ENCODE measurements around the gene BUB3. TPM values are rescaled to one million over a fixed set of nuclear protein-coding genes. Genes with fewer than 3 reads are reported as not detected.

Gene BUB3
- total and polyA plus RNA-seq, 2 of the 13 experiments (the other 11 are each of a cell fraction or from before 2014, with no cell fraction given) = 174 to 188 TPM

GRCh38 chr10:123154711-123155505 is 706 bp downstream of the BUB3 start (continued):
- TF ChIP-seq TFDP2 (CRISPR knock-in tag; IDR thresholded peaks at IDR 0.05) = no peak
- no peak for TF ChIP-seq IKZF1 (IDR thresholded peaks at IDR 0.05)
- TF ChIP-seq POLR2AphosphoS5 (IDR thresholded peaks at IDR 0.05; ENCODE audit: low read depth, low read length) = no peak
- TF ChIP-seq MXD1 (CRISPR knock-in tag; IDR thresholded peaks at IDR 0.05) = peak; percentile 76; the same call in 1 of the 2 replicates
- TF ChIP-seq ZFP36 (IDR thresholded peaks at IDR 0.05; ENCODE audit: borderline replicate concordance, low read depth, low read length, partially characterized antibody) = no peak
- TF ChIP-seq ASH2L (IDR thresholded peaks at IDR 0.05; ENCODE audit: insufficient read length, low read depth, low read length) = peak; percentile 58
- TF ChIP-seq NFKBIZ (CRISPR knock-in tag; IDR thresholded peaks at IDR 0.05) = no peak
- no peak for TF ChIP-seq RARG (CRISPR knock-in tag; IDR thresholded peaks at IDR 0.05; ENCODE audit: low read depth)
- TF ChIP-seq ZNF788 (CRISPR knock-in tag; IDR thresholded peaks at IDR 0.05; ENCODE audit: borderline replicate concordance) = no peak
- TF ChIP-seq ELK4 (CRISPR knock-in tag; IDR thresholded peaks at IDR 0.05; ENCODE audit: borderline replicate concordance) = no peak
- 0 out of 2 replicates have a peak, but pooled peaks have one; percentile 11 for TF ChIP-seq SMAD1 (CRISPR knock-in tag; IDR thresholded peaks at IDR 0.05; ENCODE audit: borderline replicate concordance, low read depth)
- no peak for TF ChIP-seq SSRP1 (CRISPR knock-in tag; IDR thresholded peaks at IDR 0.05)
- no peak for TF ChIP-seq TMF1 (CRISPR knock-in tag; IDR thresholded peaks at IDR 0.05; ENCODE audit: low read depth)
- no peak for TF ChIP-seq PRDM10 (CRISPR knock-in tag; IDR thresholded peaks at IDR 0.05; ENCODE audit: low read depth)
- no peak for TF ChIP-seq ZNF34 (CRISPR knock-in tag; IDR thresholded peaks at IDR 0.05; ENCODE audit: borderline replicate concordance)
- no peak for TF ChIP-seq ZNF574 (CRISPR knock-in tag; IDR thresholded peaks at IDR 0.05)
- TF ChIP-seq ZNF652 (CRISPR knock-in tag; IDR thresholded peaks at IDR 0.05; ENCODE audit: borderline replicate concordance, low read depth) = no peak
- no peak for TF ChIP-seq ELF3 (CRISPR knock-in tag; IDR thresholded peaks at IDR 0.05)
- TF ChIP-seq NFE2L1 (CRISPR knock-in tag; IDR thresholded peaks at IDR 0.05; ENCODE audit: borderline replicate concordance) = no peak
- TF ChIP-seq ZNF747 (CRISPR knock-in tag; IDR thresholded peaks at IDR 0.05; ENCODE audit: borderline replicate concordance) = no peak

All from HepG2 (cell line).